Camera-type eye (tissue), 1 donor: ENCODE measurements around the gene ARL14. TPM values are rescaled to one million over a fixed set of nuclear protein-coding genes. Genes with fewer than 3 reads are reported as not detected.

Source experiments
- total RNA-seq: library from RNA; depleted of rRNA; stranded (reverse); fragments of >200 nt; gene quantifications from one replicate; pipeline ENCODE4 v1.2.3, GENCODE V29; 2014

The ARL14 gene
- not detected for total RNA-seq

GRCh38 chr3:160676547-160677303 lies at the start of gene ARL14:
ARL14 (plus strand) TSS chr3:160677160; CDS start chr3:160677347, 187 bp downstream.

Other genes with a start within 250 kb of the ARL14 start
- 25.6 TPM for gene TRIM59, start 227.4 kb upstream of the ARL14 start, total RNA-seq
- 43.5 TPM for gene KPNA4, start 111.6 kb upstream of the ARL14 start, total RNA-seq
- 58.1 TPM for gene PPM1L, start 79.1 kb downstream of the ARL14 start, total RNA-seq